Astrocyte of the cerebellum (primary cell): Measurements from ENCODE around the gene DCAF17.

Experiments used
- DNase-seq: peaks from one replicate; pipeline ENCODE4 v3.0.0-alpha.2; 2011; ENCODE audit warnings: low read depth
- H3K4me3 ChIP-seq: 2 replicates; pipeline ENCODE4 v1.5.1; 2011; ENCODE audit warnings: mild to moderate bottlenecking, low read depth, low read length, moderate library complexity
- in situ Hi-C: cut with HindIII; loops from 2 replicates; pipeline ENCODE4 v1.10.0; 2017; ENCODE audit warnings: low sequenced_read_pairs
- TF ChIP-seq, protein P1 (sequence below): IDR thresholded peaks from 2 replicates; pipeline ENCODE4 v1.5.1; 2012; ENCODE audit warnings: low read length, low read depth, moderate library complexity, mild to moderate bottlenecking; ENCODE audit errors: missing control alignments

The DCAF17 gene

DNA sequence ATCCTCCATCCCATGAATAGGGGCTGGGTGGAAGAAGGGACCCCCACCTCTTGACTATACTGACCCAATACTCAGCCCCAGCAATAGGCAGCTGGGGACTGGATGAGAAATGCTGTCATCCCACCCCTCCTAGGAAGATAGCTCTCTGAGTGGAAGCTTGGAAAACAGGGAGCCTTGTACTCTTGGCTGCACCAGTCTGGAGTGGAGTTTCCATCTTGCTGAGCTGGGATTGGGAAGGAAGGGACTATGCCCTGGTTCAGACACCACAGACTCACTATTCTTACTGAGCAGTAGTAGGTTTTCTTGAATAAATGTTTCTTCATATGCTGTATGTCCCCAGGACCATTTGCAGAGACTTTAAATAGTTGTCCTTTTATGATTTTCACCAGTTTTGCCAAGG lies 7.4 kb downstream of the DCAF17 start:
- TF ChIP-seq, protein P1, sequence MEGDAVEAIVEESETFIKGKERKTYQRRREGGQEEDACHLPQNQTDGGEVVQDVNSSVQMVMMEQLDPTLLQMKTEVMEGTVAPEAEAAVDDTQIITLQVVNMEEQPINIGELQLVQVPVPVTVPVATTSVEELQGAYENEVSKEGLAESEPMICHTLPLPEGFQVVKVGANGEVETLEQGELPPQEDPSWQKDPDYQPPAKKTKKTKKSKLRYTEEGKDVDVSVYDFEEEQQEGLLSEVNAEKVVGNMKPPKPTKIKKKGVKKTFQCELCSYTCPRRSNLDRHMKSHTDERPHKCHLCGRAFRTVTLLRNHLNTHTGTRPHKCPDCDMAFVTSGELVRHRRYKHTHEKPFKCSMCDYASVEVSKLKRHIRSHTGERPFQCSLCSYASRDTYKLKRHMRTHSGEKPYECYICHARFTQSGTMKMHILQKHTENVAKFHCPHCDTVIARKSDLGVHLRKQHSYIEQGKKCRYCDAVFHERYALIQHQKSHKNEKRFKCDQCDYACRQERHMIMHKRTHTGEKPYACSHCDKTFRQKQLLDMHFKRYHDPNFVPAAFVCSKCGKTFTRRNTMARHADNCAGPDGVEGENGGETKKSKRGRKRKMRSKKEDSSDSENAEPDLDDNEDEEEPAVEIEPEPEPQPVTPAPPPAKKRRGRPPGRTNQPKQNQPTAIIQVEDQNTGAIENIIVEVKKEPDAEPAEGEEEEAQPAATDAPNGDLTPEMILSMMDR = no peak
- H3K4me3 ChIP-seq = no peak overlapping the region
- in situ Hi-C loops = no loop called here
- no peak for DNase-seq

DNA sequence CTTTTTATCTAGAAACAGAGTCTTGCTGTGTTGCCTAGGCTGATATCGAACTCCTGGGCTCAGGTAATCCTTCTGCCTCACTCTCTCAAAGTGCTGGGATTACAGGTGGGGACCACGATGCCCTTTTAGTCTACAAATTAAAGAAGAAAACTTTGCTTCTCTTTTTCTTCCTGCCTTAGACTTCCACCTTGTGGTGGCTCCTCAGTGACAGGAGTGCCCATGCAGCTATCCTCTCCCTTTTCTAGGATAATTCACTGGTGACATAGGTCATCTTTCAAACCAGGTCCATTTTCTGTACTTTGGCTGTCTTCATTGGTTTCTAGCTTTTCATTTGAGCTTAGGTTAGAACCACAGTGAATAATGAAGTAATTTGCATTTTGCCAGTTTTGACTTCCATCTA lies 13.6 kb downstream of the DCAF17 start:
- TF ChIP-seq, protein P1 = no peak
- in situ Hi-C loops = no loop called here
- no peak for DNase-seq
- H3K4me3 ChIP-seq = no peak overlapping the region

DNA sequence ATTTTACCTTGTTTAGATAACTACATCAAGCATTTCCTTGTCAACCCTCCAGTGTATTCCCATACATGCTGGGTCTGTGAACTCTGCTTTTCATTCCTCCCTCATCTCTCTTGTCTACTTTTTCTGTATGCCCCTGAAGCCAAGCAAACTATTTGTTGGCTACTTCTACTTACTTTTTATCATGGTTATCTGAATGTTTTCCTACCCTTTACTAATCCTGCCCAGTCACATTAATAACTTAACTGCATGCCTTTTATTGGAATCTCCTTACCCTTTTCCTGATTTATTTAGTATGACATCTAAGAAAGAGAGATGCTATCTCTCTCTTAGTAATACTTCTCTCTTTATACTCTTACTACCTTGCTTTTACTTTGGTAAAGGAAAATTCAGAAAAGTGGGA lies 17.0 kb downstream of the DCAF17 start:
- H3K4me3 ChIP-seq = no peak overlapping the region
- DNase-seq = no peak
- TF ChIP-seq, protein P1 = no peak
- in situ Hi-C loops = no loop called here

DNA sequence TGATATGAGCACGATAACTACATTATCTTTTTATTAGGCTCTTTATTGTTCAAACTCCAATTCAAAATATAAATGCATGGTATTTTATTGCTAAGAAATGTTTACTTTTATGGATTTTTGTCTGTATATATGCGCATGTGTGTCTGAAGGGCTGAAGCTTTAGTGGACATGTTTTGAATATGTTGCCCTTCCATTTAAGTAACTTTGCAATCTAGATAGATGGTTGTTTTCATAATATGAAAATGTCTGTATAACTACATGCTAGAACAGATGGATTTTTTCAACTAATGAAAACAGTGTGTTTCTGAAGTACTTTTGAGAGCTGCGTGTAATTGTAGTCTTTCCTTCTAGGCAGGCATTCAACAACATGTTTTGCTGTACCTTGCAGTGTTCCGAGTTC lies 18.7 kb downstream of the DCAF17 start:
- TF ChIP-seq, protein P1 = no peak
- in situ Hi-C loops = no loop called here
- DNase-seq = no peak
- no peak overlapping the region for H3K4me3 ChIP-seq

DNA sequence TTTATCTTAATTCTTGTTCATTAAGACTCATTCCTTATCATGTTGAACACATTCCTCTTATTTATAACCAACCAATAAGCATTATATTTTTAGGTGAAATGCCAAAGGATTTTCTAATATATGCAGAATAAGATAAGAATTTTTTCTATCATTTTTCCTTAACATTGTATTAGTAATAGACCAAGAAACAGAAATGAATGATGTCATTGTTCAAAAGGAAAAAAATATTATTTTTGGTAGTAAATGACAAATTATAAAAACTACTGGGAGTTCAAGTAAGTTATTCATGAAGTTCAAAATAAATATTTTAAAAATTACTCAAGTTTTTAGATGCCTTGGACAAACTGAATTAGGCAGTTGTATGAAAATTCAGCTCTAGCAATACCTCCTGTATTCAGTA lies 25.5 kb downstream of the DCAF17 start:
- no peak for DNase-seq
- no peak overlapping the region for H3K4me3 ChIP-seq
- TF ChIP-seq, protein P1 = no peak
- in situ Hi-C loops = no loop called here

DNA sequence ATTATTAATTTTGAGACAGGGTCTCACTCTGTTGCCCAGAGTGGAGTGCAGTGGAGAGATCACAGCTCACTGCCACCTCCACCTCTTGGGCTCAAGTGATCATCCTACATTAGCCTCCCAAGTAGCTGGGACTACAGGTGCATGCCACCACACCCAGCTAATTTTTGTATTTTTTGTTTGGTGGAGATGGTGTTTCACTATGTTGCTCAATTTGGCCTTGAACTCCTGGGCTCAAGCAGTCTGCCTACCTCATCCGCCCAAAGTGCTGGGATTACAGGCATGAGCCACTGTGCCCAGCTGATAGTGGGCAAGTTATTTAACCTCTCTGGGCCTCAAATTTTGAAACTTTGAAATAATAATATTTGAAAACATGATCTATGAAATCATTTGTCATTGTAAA lies 26.5 kb downstream of the DCAF17 start:
- in situ Hi-C loops = no loop called here
- TF ChIP-seq, protein P1 = no peak
- DNase-seq = no peak
- no peak overlapping the region for H3K4me3 ChIP-seq

DNA sequence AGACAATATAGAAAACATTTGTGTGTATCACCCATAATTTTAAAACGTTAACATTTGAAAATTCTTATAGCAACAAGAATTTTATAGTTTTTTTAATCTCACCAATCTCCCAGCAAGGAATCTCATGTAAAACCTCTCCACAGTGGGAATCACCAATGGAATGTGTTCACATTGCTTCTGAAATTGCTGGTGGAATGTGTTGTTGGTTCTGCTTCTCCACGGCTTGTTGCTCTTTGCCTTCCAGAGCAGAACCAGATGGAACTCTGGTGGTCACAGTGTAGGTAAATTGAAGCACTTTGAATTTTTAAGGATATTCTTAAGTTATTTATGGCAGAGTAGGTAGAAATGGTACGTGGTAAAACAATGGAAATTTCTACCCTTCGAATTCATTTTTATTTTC lies 35.1 kb downstream of the DCAF17 start:
- DNase-seq = peak; percentile 69
- TF ChIP-seq, protein P1 = no peak
- H3K4me3 ChIP-seq = no peak overlapping the region
- in situ Hi-C loops = no loop called here
